Loucy (cell line): Measurements from ENCODE around the gene CCDC3.

ENCODE experiments used
- H2AFZ ChIP-seq: fragments of 200-600 bp; sonication (generic); 2 replicates; pipeline ENCODE4 v1.6.0; 2016; ENCODE audit warnings: antibody characterized with exemption, mild to moderate bottlenecking, low read length, moderate library complexity
- H3F3A ChIP-seq: fragments of 200-600 bp; 2 replicates; pipeline ENCODE4 v1.6.0; 2016; ENCODE audit warnings: antibody characterized with exemption, low read depth, mild to moderate bottlenecking
- H3K27me3 ChIP-seq: fragments of 200-600 bp; sonication (generic); 2 replicates; pipeline ENCODE4 v1.6.1; 2014; ENCODE audit warnings: low read length, mild to moderate bottlenecking; ENCODE audit not compliant: insufficient read depth, poor library complexity, severe bottlenecking
- H3K36me3 ChIP-seq: fragments of 200-600 bp; sonication (generic); 2 replicates; pipeline ENCODE4 v1.6.1; 2016; ENCODE audit warnings: low read length; ENCODE audit not compliant: insufficient read depth
- H3K4me1 ChIP-seq: fragments of 200-600 bp; sonication (generic); 2 replicates; pipeline ENCODE4 v1.5.1; 2014; ENCODE audit warnings: low read length, mild to moderate bottlenecking; ENCODE audit not compliant: insufficient read depth, poor library complexity, severe bottlenecking
- H3K4me2 ChIP-seq: fragments of 200-600 bp; sonication (generic); 2 replicates; pipeline ENCODE4 v1.6.0; 2014; ENCODE audit warnings: antibody characterized with exemption, low read length, low read depth, mild to moderate bottlenecking; ENCODE audit not compliant: poor library complexity, severe bottlenecking
- H3K4me3 ChIP-seq: fragments of 200-600 bp; sonication (generic); 2 replicates; pipeline ENCODE4 v1.5.1; 2014; ENCODE audit warnings: low read length, mild to moderate bottlenecking, mixed read lengths; ENCODE audit not compliant: poor library complexity, severe bottlenecking
- H3K79me2 ChIP-seq: fragments of 200-600 bp; sonication (generic); 2 replicates; pipeline ENCODE4 v1.6.1; 2014; ENCODE audit warnings: low read length; ENCODE audit not compliant: insufficient read depth
- H3K9ac ChIP-seq: fragments of 200-600 bp; sonication (generic); 2 replicates; pipeline ENCODE4 v1.6.0; 2014; ENCODE audit warnings: mild to moderate bottlenecking, low read depth, low read length, moderate library complexity; ENCODE audit not compliant: poor library complexity, severe bottlenecking
- H3K9me2 ChIP-seq: fragments of 200-600 bp; sonication (generic); replicated peaks from 2 replicates; pipeline ENCODE4 v1.6.1; 2016; ENCODE audit warnings: low read depth, low read length, mixed read lengths
- H3K9me3 ChIP-seq: fragments of 200-600 bp; sonication (generic); 2 replicates; pipeline ENCODE4 v1.6.1; 2014; ENCODE audit warnings: mild to moderate bottlenecking, antibody characterized with exemption, low read length, low read depth; ENCODE audit not compliant: insufficient read depth
- H4K20me1 ChIP-seq: fragments of 200-600 bp; sonication (generic); 2 replicates; pipeline ENCODE4 v1.6.0; 2014; ENCODE audit warnings: antibody characterized with exemption, low read length, mild to moderate bottlenecking; ENCODE audit not compliant: insufficient read depth, poor library complexity, severe bottlenecking
- CTCF ChIP-seq: fragments of 200-600 bp; sonication (generic); conservative IDR thresholded peaks from 2 replicates; pipeline ENCODE4 v1.5.1; 2014; ENCODE audit warnings: mild to moderate bottlenecking, antibody characterized with exemption, low read length
- EZH2phosphoT487 ChIP-seq: fragments of 200-600 bp; IDR thresholded peaks from 2 replicates; pipeline ENCODE4 v1.6.1; 2018; ENCODE audit warnings: antibody characterized with exemption, mild to moderate bottlenecking, moderate library complexity, borderline replicate concordance

Gene CCDC3

GRCh38 chr10:12925845-12926244 is 75.7 kb downstream of the CCDC3 start:
- Histone ChIP-seq H3F3A (no peaks in the 10 kb centered on the region), H3K79me2 (no peaks in the 10 kb centered on the region), H3K4me3 (no peak overlapping the region), H3K4me2 (no peak overlapping the region), H3K4me1 (no peaks in the 10 kb centered on the region), H3K27me3 (no peaks in the 10 kb centered on the region), H3K9me3 (no peaks in the 10 kb centered on the region), H3K36me3 (no peaks in the 10 kb centered on the region), H3K9ac (no peak overlapping the region), H2AFZ (no peak overlapping the region), H4K20me1 (no peaks in the 10 kb centered on the region), H3K9me2 (no peaks in the 10 kb centered on the region; the same call in 1 of the 2 replicates)
- TF ChIP-seq EZH2phosphoT487 (no peak), CTCF (no peak)

GRCh38 chr10:12924911-12925310 is 76.6 kb downstream of the CCDC3 start:
- Histone ChIP-seq H3K4me1 (no peaks in the 10 kb centered on the region), H3K27me3 (no peaks in the 10 kb centered on the region)

GRCh38 chr10:12922117-12922900 is 79.2 kb downstream of the CCDC3 start:
- Histone ChIP-seq H3K4me1 (no peaks in the 10 kb centered on the region), H4K20me1 (no peaks in the 10 kb centered on the region), H3K27me3 (no peaks in the 10 kb centered on the region), H3K9ac (no peak overlapping the region), H2AFZ (no peak overlapping the region), H3K4me3 (no peak overlapping the region), H3F3A (no peaks in the 10 kb centered on the region), H3K36me3 (no peaks in the 10 kb centered on the region), H3K79me2 (no peaks in the 10 kb centered on the region), H3K4me2 (no peak overlapping the region), H3K9me3 (no peaks in the 10 kb centered on the region), H3K9me2 (no peaks in the 10 kb centered on the region; the same call in 1 of the 2 replicates)
- no peak for TF ChIP-seq EZH2phosphoT487
- no peak for TF ChIP-seq CTCF

More at GRCh38 chr10:12924911-12925310, 76.6 kb downstream of the CCDC3 start:
- Histone ChIP-seq H2AFZ (no peak overlapping the region), H3K9ac (no peak overlapping the region), H3K36me3 (no peaks in the 10 kb centered on the region), H3K4me2 (no peak overlapping the region), H3K4me3 (no peak overlapping the region), H4K20me1 (no peaks in the 10 kb centered on the region), H3K79me2 (no peaks in the 10 kb centered on the region), H3K9me2 (no peaks in the 10 kb centered on the region; the same call in 1 of the 2 replicates), H3F3A (no peaks in the 10 kb centered on the region), H3K9me3 (no peaks in the 10 kb centered on the region)
- TF ChIP-seq CTCF (no peak), EZH2phosphoT487 (no peak)
